Mammary epithelial cell (primary cell): ENCODE measurements around the gene C12orf60.

Experiments
- CTCF ChIP-seq, 2 donors: IDR thresholded peaks in 1 of 2; conservative IDR thresholded peaks in 1 of 2; 2 replicates each; pipeline ENCODE4 v1.5.1; 2011 to 2012; ENCODE audit warnings: inconsistent platforms in 2 of 2, low read length in 2 of 2, mild to moderate bottlenecking in 2 of 2, control low read depth in 1 of 2, low read depth in 1 of 2; ENCODE audit not compliant: insufficient read depth in 1 of 2; ENCODE audit errors: extremely low read depth in 1 of 2
- EZH2 ChIP-seq: IDR thresholded peaks from 2 replicates; pipeline ENCODE4 v1.6.1; 2012; ENCODE audit warnings: low read length, inconsistent platforms, borderline replicate concordance

- peak in 1 of 2 donors; percentile 1 for TF ChIP-seq CTCF (conservative IDR thresholded peaks at IDR 0.05 in 1 of 2, IDR thresholded peaks at IDR 0.05 in 1 of 2; ENCODE audit: extremely low read depth in 1 of 2, insufficient read depth in 1 of 2, low read depth in 1 of 2, low read length in 2 of 2)
- no peak for TF ChIP-seq EZH2
These were observed 32.7 kb upstream of the C12orf60 start for GRCh38 chr12:14770496-14771461.
